Neural crest cell (in vitro differentiated cells): ENCODE data around the gene GNAZ. TPM values are rescaled to one million over a fixed set of nuclear protein-coding genes. Genes with fewer than 3 reads are reported as not detected.

Experiments
- DNase-seq: peaks from one replicate; pipeline ENCODE4 v3.0.0; 2021; ENCODE audit warnings: low read depth, mixed read lengths, low spot score
- H3K27ac Mint-ChIP-seq: one replicate; pipeline ENCODE4 v1.8.0; 2021; ENCODE audit warnings: mild to moderate bottlenecking, mixed read lengths; ENCODE audit not compliant: unreplicated experiment
- H3K27me3 Mint-ChIP-seq: 2 replicates; pipeline ENCODE4 v1.8.0; 2021; ENCODE audit warnings: low read depth, mild to moderate bottlenecking, mixed read lengths
- H3K36me3 Mint-ChIP-seq: 2 replicates; pipeline ENCODE4 v1.8.0; 2021; ENCODE audit warnings: low read depth, mild to moderate bottlenecking, mixed read lengths
- H3K4me1 Mint-ChIP-seq: 2 replicates; pipeline ENCODE4 v1.8.0; 2021; ENCODE audit warnings: mixed read lengths
- H3K4me3 Mint-ChIP-seq: one replicate; pipeline ENCODE4 v1.8.0; 2021; ENCODE audit warnings: mild to moderate bottlenecking, mixed read lengths
- H3K9me3 Mint-ChIP-seq: 2 replicates; pipeline ENCODE4 v1.8.0; 2021; ENCODE audit warnings: mixed read lengths
- total RNA-seq: library from RNA; stranded (reverse); gene quantifications from 2 replicates; pipeline ENCODE4 v1.2.1, GENCODE V29; 2021
- TF ChIP-seq, protein P1 (sequence below): fragments of 200-600 bp; sonication (generic); conservative IDR thresholded peaks from 2 replicates; pipeline ENCODE4 v1.5.0; 2021; ENCODE audit warnings: antibody characterized with exemption, mild to moderate bottlenecking

The GNAZ gene
- total RNA-seq, 1 donor from 2014 or later = 25.2 TPM

DNA sequence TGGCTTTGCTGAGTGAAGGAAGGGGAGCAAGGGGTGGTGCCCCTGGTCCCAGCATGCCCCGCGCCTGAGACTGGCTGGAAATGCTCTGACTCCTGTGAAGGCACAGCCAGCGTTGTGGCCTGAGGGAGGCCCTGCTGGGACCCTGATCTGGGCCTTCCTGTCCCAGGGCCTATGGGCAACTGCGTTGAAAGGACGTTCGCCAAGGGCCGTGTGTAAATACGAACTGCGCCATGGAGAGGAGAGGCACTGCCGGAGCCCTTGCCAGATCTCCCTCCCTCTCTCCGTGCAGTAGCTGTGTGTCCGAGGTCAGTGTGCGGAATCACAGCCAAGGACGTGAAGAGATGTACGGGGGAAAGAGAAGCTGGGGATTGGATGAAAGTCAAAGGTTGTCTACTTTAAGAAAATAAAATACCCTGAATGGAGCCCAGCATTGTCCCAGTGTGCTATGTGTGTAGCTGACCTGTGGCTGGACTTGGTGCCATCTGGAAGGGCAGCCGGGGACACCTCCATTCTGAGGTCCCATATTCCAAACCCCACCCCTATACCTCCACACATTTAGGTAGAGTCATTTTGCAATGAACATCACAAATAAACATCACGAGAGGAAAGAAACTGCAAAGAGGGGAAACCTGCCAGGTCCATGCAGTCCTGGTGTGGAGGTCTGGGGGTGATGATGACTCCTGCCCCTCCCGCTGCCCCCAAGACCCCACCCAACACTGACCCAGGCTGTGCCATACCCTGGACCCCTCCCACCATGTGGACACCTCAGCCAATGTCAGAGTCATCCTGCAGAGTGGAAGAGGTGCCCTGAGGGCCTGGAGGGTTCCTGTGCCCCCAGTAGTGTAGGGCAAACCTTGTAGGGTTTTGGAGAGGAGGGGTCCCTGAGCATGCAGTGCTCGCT lies 54.5 kb downstream of the GNAZ start:
- H3K4me1 Mint-ChIP-seq = peaks cover 6% of the 10 kb centered on the region
- no peak overlapping the region for H3K4me3 Mint-ChIP-seq
- no peaks in the 10 kb centered on the region for H3K9me3 Mint-ChIP-seq
- peaks cover 3% of the 10 kb centered on the region for H3K27me3 Mint-ChIP-seq
- no peak for DNase-seq
- H3K27ac Mint-ChIP-seq = no peak overlapping the region
- TF ChIP-seq, protein P1, sequence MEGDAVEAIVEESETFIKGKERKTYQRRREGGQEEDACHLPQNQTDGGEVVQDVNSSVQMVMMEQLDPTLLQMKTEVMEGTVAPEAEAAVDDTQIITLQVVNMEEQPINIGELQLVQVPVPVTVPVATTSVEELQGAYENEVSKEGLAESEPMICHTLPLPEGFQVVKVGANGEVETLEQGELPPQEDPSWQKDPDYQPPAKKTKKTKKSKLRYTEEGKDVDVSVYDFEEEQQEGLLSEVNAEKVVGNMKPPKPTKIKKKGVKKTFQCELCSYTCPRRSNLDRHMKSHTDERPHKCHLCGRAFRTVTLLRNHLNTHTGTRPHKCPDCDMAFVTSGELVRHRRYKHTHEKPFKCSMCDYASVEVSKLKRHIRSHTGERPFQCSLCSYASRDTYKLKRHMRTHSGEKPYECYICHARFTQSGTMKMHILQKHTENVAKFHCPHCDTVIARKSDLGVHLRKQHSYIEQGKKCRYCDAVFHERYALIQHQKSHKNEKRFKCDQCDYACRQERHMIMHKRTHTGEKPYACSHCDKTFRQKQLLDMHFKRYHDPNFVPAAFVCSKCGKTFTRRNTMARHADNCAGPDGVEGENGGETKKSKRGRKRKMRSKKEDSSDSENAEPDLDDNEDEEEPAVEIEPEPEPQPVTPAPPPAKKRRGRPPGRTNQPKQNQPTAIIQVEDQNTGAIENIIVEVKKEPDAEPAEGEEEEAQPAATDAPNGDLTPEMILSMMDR = no peak
- no peaks in the 10 kb centered on the region for H3K36me3 Mint-ChIP-seq

DNA sequence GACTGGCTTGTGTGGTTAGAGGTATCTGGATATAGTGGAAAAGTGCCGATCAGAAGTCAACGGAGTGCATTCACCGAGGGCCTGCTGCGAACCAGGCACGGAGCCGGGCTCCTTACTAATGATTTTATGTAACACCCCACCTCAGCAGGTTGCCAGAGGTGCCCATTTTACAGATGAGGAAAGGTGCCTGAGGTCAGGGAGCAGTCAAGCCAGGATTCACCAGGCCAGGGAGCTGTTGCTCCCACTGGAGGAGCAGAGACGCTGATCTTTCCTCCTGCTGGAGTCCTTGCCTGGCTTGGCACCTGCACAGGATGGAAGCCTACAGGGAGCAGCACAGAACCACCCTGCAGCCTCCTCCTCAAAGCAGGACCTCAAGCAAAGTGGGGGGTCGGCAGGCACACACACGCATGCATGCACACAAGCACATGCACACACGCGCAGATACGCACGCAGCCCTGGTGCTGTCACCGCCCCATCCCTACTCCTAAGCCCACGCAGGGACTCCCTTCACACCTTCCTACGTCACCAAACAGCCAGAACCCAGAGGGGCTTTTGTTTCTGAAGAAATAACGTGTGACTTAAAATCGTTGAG lies 55.3 kb downstream of the GNAZ start:
- peaks cover 3% of the 10 kb centered on the region for H3K27me3 Mint-ChIP-seq
- no peak overlapping the region for H3K27ac Mint-ChIP-seq
- TF ChIP-seq, protein P1 = no peak
- no peaks in the 10 kb centered on the region for H3K36me3 Mint-ChIP-seq
- no peaks in the 10 kb centered on the region for H3K9me3 Mint-ChIP-seq
- DNase-seq = no peak
- peaks cover 6% of the 10 kb centered on the region for H3K4me1 Mint-ChIP-seq
- H3K4me3 Mint-ChIP-seq = no peak overlapping the region

DNA sequence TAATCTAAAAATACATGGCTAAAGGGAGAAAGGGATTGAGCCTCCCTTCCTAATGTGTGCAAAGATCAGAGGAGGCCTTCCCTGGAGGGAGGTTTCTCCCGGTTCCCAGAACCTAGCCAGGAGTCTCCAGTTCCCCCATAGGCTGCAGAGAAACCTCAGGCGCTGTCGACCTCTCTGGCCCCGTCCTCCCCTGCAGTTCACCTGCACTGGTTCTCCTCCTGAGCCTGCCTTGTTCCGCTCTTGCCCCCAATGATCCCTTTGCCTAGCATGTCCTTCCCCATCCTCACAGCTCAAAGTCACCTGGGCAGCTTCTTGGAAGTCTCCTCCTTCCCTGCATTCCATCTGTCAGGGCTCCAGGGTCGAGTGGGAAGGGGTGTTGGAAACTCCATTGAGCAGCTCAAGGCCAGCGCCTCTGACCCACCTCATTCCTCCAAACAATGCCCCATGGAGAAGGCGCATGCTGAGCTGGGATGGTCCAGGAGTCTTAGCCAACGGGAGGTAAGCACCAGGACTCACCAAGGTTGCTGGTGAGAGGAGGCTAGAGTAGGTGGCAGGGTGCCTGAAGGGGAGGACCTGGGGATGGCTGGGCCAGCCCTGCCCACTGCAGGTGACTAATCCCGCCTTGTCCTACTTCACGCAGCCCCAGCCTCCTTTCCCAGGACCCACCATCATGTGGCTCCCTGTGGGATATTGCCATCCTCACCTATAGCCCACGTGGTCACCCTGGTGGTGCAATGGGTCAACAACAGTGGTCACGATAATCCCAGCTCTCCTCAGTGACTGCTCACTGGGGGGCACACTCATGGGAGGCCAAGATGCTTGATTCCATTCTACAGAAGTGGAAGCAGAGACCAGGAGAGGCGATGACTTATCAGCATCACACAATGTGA lies 56.1 kb downstream of the GNAZ start:
- TF ChIP-seq, protein P1 = no peak
- no peaks in the 10 kb centered on the region for H3K9me3 Mint-ChIP-seq

DNA sequence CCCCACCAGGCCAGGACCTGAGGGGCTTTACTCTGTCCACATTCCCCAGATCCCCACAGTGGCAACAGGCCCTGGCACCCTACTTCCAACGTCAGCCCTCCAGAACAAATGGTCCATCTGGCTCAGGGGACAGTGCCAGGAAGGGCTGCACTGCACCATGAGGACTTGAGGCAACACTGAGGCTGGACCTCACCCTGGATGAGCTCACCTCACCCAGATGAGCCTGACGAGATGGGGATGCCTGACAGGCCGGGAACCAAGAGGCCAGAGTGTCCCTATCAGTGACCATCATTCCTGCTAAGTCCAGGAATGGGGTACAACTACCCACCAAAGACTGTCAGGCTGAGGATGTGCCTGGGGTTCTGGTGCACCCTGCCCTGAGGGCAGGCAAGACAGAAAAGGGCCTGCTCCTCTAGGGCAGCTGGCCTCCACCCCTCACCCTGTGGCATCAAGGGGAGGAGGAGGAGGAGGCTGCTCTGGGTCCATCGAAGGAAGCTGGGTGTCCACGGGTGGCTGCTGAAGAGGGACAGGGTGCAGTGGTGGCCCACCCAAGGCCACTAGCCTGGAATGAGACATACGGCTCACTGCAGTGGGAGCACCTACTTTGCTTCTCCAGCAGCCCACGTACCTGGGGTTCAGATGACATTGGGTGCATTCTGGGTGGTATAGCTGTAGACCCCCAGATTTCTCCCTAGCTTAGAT lies 56.9 kb downstream of the GNAZ start:
- Mint-ChIP-seq H3K9me3 (no peaks in the 10 kb centered on the region), H3K4me1 (peaks cover 6% of the 10 kb centered on the region), H3K4me3 (no peak overlapping the region), H3K27me3 (peaks cover 3% of the 10 kb centered on the region), H3K36me3 (no peaks in the 10 kb centered on the region), H3K27ac (no peak overlapping the region)
- TF ChIP-seq, protein P1 = no peak
- DNase-seq = no peak

More for the DNA sequence above, 56.1 kb downstream of the GNAZ start:
- H3K4me1 Mint-ChIP-seq = peaks cover 6% of the 10 kb centered on the region
- no peak overlapping the region for H3K4me3 Mint-ChIP-seq
- peaks cover 3% of the 10 kb centered on the region for H3K27me3 Mint-ChIP-seq
- H3K36me3 Mint-ChIP-seq = no peaks in the 10 kb centered on the region
- no peak overlapping the region for H3K27ac Mint-ChIP-seq
- no peak for DNase-seq

DNA sequence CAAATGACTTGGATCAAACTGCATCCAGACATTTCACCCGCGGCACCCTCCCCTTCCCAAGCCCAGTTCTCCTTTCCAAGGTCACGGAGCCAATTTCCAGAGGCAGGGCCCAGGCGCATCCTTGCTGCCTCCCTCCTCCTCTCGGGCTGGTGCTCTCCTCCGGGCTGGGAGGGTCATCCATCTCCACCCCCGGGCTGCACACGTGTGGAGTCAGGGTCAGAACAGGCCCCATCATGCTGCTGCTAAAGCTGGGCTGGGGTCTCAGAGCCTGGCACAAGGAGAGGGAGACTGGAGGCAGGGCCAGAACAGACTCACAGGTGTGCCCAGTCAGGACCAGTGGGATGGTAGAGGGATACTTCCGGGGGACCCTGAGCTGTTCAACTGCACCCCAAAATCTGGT lies 57.5 kb downstream of the GNAZ start:
- Mint-ChIP-seq H3K4me3 (no peak overlapping the region), H3K9me3 (no peaks in the 10 kb centered on the region), H3K27ac (no peak overlapping the region), H3K36me3 (no peaks in the 10 kb centered on the region), H3K27me3 (peaks cover 3% of the 10 kb centered on the region), H3K4me1 (peaks cover 6% of the 10 kb centered on the region)
- TF ChIP-seq, protein P1 = no peak
- no peak for DNase-seq
